ENCODE measurements around the gene DISC1. TPM values are rescaled to one million over a fixed set of nuclear protein-coding genes. Genes with fewer than 3 reads are reported as not detected.

DISC1 gene
- polyA plus RNA-seq, 3 donors, result 5.5 to 14.7 (median 5.8) TPM

- Histone ChIP-seq H3K79me2 (ENCODE audit: insufficient read depth, low read length) (peaks cover 12% of the 10 kb centered on the region), H3K9ac (ENCODE audit: insufficient read depth, low read length, poor library complexity, severe bottlenecking) (no peak overlapping the region), H3K36me3 (replicated peaks in 1 of 2; ENCODE audit: control insufficient read depth in 1 of 2, insufficient read depth in 2 of 2, low read length in 2 of 2) (peaks cover 3 to 64% of the 10 kb centered on the region in 2 donors), H3K27me3 (ENCODE audit: control insufficient read depth in 2 of 2, insufficient read depth in 2 of 2, low read length in 2 of 2) (no peaks in the 10 kb centered on the region), H4K20me1 (ENCODE audit: insufficient read depth, low read length) (peaks cover 52% of the 10 kb centered on the region), H3K9me3 (replicated peaks in 1 of 2; ENCODE audit: control insufficient read depth in 1 of 2, insufficient read depth in 1 of 2, low read length in 2 of 2) (no peaks in the 10 kb centered on the region), H3K4me3 (replicated peaks in 1 of 3; ENCODE audit: low read depth in 2 of 3, low read length in 3 of 3) (no peak overlapping the region), H3K4me1 (ENCODE audit: control insufficient read depth in 1 of 2, insufficient read depth in 2 of 2, low read length in 2 of 2) (peaks cover 10% of the 10 kb centered on the region in 2 donors), H2AFZ (ENCODE audit: insufficient read depth, low read depth, low read length, poor library complexity, severe bottlenecking) (no peak overlapping the region), H3K27ac (ENCODE audit: low read depth in 1 of 2, low read length in 2 of 2) (no peak overlapping the region), H3K4me2 (replicated peaks; ENCODE audit: extremely low read depth, low read length, poor library complexity, severe bottlenecking) (no peak overlapping the region)
- Mint-ChIP-seq H3K27me3 (ENCODE audit: low read depth in 3 of 3) (peaks cover 0 to 1% (median 0%) of the 10 kb centered on the region in 3 donors), H3K4me1 (peaks cover 13% of the 10 kb centered on the region), H3K9me3 (no peaks in the 10 kb centered on the region), H3K4me3 (no peak overlapping the region), H3K36me3 (peaks cover 42 to 52% of the 10 kb centered on the region in 2 donors), H3K27ac (peak overlapping the region in 1 of 7 donors; percentile 55)
- intact Hi-C loops (cut with micrococcal nuclease), result no loop called here
- no CpG with 5 or more reads among the region's 5 CpGs for WGBS (ENCODE audit: insufficient coverage)
- no peak for TF ChIP-seq CTCF (IDR thresholded peaks at IDR 0.05)
- no peak for DNase-seq
These were observed 94.2 kb downstream of the DISC1 start for GRCh38 chr1:231720652-231721325.

DNA sequence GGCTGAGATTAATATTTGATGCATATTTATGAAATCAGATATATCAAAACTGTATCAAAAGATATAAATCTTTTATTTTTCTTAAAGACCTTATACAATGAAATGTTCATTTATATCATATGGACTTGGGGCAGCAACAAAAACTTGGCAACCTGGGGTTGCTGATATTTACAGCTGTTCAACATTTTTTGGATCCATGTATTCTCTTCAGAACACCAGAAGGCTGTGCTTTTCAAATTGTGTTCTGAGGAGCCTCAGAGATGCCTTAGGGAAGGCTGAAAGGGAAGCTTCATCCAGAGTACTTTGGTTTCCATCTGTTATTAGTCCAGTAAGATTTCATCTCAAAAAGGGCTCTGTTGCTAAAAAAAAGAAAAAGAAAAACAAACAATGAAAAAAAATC is 94.8 kb downstream of the DISC1 start:
- H3K27me3 ChIP-seq (ENCODE audit: control insufficient read depth in 2 of 2, insufficient read depth in 2 of 2, low read length in 2 of 2), result no peaks in the 10 kb centered on the region
- no peak for TF ChIP-seq CTCF (IDR thresholded peaks at IDR 0.05)
- no peak overlapping the region for H3K27ac Mint-ChIP-seq
- peaks cover 0 to 1% (median 0%) of the 10 kb centered on the region in 3 donors for H3K27me3 Mint-ChIP-seq (ENCODE audit: low read depth in 3 of 3)
- H3K79me2 ChIP-seq (ENCODE audit: insufficient read depth, low read length), result peaks cover 12% of the 10 kb centered on the region
- no peak overlapping the region for H3K4me2 ChIP-seq (replicated peaks; ENCODE audit: extremely low read depth, low read length, poor library complexity, severe bottlenecking)
- DNase-seq, result no peak
- H3K9ac ChIP-seq (ENCODE audit: insufficient read depth, low read length, poor library complexity, severe bottlenecking), result no peak overlapping the region
- peaks cover 19% of the 10 kb centered on the region for H3K4me1 Mint-ChIP-seq
- no peak overlapping the region for H3K4me3 Mint-ChIP-seq
- no peak overlapping the region for H3K27ac ChIP-seq (ENCODE audit: low read depth in 1 of 2, low read length in 2 of 2)
- intact Hi-C loops (cut with micrococcal nuclease), result no loop called here
- no peaks in the 10 kb centered on the region for H3K9me3 ChIP-seq (replicated peaks in 1 of 2; ENCODE audit: control insufficient read depth in 1 of 2, insufficient read depth in 1 of 2, low read length in 2 of 2)
- no peak overlapping the region for H3K4me3 ChIP-seq (replicated peaks in 1 of 3; ENCODE audit: low read depth in 2 of 3, low read length in 3 of 3)
- H3K4me1 ChIP-seq (ENCODE audit: control insufficient read depth in 1 of 2, insufficient read depth in 2 of 2, low read length in 2 of 2), result peaks cover 16 to 17% of the 10 kb centered on the region in 2 donors
- peaks cover 54% of the 10 kb centered on the region for H4K20me1 ChIP-seq (ENCODE audit: insufficient read depth, low read length)
- peaks cover 2 to 61% of the 10 kb centered on the region in 2 donors for H3K36me3 ChIP-seq (replicated peaks in 1 of 2; ENCODE audit: control insufficient read depth in 1 of 2, insufficient read depth in 2 of 2, low read length in 2 of 2)
- H2AFZ ChIP-seq (ENCODE audit: insufficient read depth, low read depth, low read length, poor library complexity, severe bottlenecking), result no peak overlapping the region
- H3K9me3 Mint-ChIP-seq, result no peaks in the 10 kb centered on the region
- H3K36me3 Mint-ChIP-seq, result peaks cover 44 to 47% of the 10 kb centered on the region in 2 donors

All from CD14-positive monocyte (primary cell).